HL-60 (cell line): ENCODE data around the gene NMNAT3.

Source experiments
- DNase-seq, 2 experiments: peaks; one replicate each; pipeline ENCODE4 v3.0.0-alpha.2; 2010 to 2020; ENCODE audit warnings: low read depth in 1 of 2, low spot score in 1 of 2
- H3K27ac ChIP-seq: fragments of 250-450 bp; sonication (Bioruptor Pico); replicated peaks from 2 replicates; pipeline ENCODE4 v1.5.1; 2020; ENCODE audit warnings: mild to moderate bottlenecking, moderate library complexity
- H3K27me3 ChIP-seq: fragments of 250-450 bp; sonication (Bioruptor Pico); 2 replicates; pipeline ENCODE4 v1.5.1; 2021; ENCODE audit warnings: mild to moderate bottlenecking, moderate library complexity; ENCODE audit not compliant: insufficient read depth, poor library complexity, severe bottlenecking
- H3K4me3 ChIP-seq: replicated peaks from 2 replicates; pipeline ENCODE4 v1.5.1; 2011; ENCODE audit warnings: mild to moderate bottlenecking, control low read depth, low read length; ENCODE audit not compliant: insufficient read depth
- GABPA ChIP-seq: IDR thresholded peaks from 2 replicates; pipeline ENCODE4 v1.6.1; 2012; ENCODE audit warnings: low read depth
- POLR2AphosphoS5 ChIP-seq: IDR thresholded peaks from 2 replicates; pipeline ENCODE4 v1.6.1; 2012; ENCODE audit warnings: low read depth
- SPI1 ChIP-seq: IDR thresholded peaks from 2 replicates; pipeline ENCODE4 v1.6.1; 2012; ENCODE audit warnings: low read depth, mild to moderate bottlenecking, borderline replicate concordance
- TF ChIP-seq, protein P1 (sequence below): IDR thresholded peaks from 2 replicates; pipeline ENCODE4 v1.6.1; 2012; ENCODE audit warnings: low read depth; ENCODE audit not compliant: insufficient replicate concordance
- TF ChIP-seq, protein P2 (sequence below): IDR thresholded peaks from one replicate; pipeline ENCODE4 v1.5.1; 2011; ENCODE audit warnings: low read length, control low read depth, inconsistent platforms; ENCODE audit not compliant: insufficient read depth

NMNAT3 gene

DNA sequence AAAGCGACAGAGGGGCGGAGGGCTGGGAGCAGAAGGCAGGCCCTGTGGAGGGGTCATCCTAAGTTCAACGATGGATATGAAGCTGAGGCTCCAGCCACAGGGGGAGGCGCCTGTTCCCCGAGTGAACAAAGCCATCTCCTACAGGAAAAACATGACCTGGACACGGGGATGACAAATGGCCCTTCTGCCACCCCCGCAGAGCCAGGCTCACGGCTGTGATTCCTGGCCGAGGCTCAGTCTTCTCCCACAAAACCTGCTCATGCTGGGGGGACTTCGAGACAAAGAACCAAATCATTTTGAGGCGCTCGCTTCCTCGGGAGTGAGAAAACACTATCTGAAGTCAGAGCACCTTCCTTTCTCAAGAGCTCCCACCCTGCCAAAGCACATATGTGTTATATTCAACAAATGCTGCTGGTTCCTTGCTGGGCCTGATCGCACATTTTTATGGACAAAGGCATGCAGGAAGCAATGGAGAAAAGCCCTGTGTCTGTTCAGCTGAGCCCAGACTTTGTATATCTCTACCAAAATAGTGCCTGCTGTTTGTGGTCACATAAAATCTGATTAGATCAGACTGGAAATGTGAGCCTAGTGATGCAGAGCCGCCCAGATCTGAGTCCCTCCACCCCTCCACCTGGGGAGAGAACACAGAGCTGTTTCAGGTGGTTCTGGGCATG, 143.9 kb downstream of the NMNAT3 start:
- no peak for TF ChIP-seq SPI1
- TF ChIP-seq, protein P1, sequence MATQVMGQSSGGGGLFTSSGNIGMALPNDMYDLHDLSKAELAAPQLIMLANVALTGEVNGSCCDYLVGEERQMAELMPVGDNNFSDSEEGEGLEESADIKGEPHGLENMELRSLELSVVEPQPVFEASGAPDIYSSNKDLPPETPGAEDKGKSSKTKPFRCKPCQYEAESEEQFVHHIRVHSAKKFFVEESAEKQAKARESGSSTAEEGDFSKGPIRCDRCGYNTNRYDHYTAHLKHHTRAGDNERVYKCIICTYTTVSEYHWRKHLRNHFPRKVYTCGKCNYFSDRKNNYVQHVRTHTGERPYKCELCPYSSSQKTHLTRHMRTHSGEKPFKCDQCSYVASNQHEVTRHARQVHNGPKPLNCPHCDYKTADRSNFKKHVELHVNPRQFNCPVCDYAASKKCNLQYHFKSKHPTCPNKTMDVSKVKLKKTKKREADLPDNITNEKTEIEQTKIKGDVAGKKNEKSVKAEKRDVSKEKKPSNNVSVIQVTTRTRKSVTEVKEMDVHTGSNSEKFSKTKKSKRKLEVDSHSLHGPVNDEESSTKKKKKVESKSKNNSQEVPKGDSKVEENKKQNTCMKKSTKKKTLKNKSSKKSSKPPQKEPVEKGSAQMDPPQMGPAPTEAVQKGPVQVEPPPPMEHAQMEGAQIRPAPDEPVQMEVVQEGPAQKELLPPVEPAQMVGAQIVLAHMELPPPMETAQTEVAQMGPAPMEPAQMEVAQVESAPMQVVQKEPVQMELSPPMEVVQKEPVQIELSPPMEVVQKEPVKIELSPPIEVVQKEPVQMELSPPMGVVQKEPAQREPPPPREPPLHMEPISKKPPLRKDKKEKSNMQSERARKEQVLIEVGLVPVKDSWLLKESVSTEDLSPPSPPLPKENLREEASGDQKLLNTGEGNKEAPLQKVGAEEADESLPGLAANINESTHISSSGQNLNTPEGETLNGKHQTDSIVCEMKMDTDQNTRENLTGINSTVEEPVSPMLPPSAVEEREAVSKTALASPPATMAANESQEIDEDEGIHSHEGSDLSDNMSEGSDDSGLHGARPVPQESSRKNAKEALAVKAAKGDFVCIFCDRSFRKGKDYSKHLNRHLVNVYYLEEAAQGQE: no peak
- TF ChIP-seq, protein P2, sequence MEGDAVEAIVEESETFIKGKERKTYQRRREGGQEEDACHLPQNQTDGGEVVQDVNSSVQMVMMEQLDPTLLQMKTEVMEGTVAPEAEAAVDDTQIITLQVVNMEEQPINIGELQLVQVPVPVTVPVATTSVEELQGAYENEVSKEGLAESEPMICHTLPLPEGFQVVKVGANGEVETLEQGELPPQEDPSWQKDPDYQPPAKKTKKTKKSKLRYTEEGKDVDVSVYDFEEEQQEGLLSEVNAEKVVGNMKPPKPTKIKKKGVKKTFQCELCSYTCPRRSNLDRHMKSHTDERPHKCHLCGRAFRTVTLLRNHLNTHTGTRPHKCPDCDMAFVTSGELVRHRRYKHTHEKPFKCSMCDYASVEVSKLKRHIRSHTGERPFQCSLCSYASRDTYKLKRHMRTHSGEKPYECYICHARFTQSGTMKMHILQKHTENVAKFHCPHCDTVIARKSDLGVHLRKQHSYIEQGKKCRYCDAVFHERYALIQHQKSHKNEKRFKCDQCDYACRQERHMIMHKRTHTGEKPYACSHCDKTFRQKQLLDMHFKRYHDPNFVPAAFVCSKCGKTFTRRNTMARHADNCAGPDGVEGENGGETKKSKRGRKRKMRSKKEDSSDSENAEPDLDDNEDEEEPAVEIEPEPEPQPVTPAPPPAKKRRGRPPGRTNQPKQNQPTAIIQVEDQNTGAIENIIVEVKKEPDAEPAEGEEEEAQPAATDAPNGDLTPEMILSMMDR: no peak
- no peak for TF ChIP-seq GABPA
- no peak for TF ChIP-seq POLR2AphosphoS5
- Histone ChIP-seq H3K27me3 (peaks cover 15% of the 10 kb centered on the region), H3K27ac (no peak overlapping the region), H3K4me3 (no peak overlapping the region)
- DNase-seq: no peak

DNA sequence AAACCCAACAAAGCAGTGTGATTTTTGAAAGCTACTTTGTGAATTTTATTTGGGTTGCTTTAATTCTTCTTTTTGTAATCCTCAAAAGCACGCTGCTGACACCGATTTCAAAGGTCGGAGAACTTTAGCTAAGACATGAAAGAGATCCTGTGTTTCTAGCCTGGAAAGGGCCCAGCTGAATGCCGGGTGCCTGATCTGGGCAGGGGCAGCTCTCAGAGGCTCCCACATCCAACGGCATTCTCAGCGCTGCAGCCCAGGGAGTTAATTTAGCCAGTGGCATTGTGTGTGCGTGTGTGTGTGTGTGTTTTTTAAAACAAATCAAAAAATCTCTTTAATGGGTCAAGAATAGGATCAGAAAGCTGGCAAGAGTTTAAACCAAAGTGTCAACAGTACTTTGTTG, 144.8 kb downstream of the NMNAT3 start:
- H3K4me3 ChIP-seq: no peak overlapping the region
- no peak overlapping the region for H3K27ac ChIP-seq
- DNase-seq: no peak
- peaks cover 6% of the 10 kb centered on the region for H3K27me3 ChIP-seq
- TF ChIP-seq, protein P1: no peak
- TF ChIP-seq, protein P2: no peak
- TF ChIP-seq GABPA: no peak
- no peak for TF ChIP-seq POLR2AphosphoS5
- no peak for TF ChIP-seq SPI1

DNA sequence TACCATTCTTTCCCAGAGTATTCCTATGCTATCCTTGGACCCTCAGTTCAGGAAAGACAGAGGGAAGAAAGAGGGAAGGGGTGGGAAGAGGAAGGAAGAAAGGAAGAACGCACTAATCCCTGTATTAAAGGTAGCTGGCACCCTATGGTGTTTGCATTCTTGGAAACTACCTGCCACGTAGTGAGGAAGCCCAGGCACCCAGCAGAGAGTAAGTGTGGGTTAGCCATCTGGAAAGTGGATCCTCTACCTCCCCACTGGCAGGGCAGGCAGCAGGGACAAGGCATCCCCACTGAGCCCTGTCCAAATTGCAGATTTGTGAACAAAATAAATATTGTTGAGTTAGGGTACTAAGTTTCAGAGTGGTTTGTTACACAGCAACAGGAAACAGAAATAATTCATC, 147.1 kb downstream of the NMNAT3 start:
- DNase-seq: no peak
- TF ChIP-seq GABPA (no peak), SPI1 (no peak), POLR2AphosphoS5 (no peak)
- TF ChIP-seq, protein P2: no peak
- TF ChIP-seq, protein P1: no peak

More for the DNA sequence above, 147.1 kb downstream of the NMNAT3 start:
- Histone ChIP-seq H3K27me3 (no peaks in the 10 kb centered on the region), H3K4me3 (no peak overlapping the region), H3K27ac (no peak overlapping the region)
